Osteocyte (in vitro differentiated cells): ENCODE results near the gene GNE. TPM values are rescaled to one million over a fixed set of nuclear protein-coding genes. Genes with fewer than 3 reads are reported as not detected.

ENCODE experiments used
- DNase-seq: peaks from one replicate; pipeline ENCODE4 v3.0.0; 2021; ENCODE audit warnings: mixed read lengths; ENCODE audit not compliant: unreplicated experiment; ENCODE audit errors: extremely low spot score
- H3K27ac Mint-ChIP-seq: one replicate; pipeline ENCODE4 v1.8.0; 2021; ENCODE audit warnings: mild to moderate bottlenecking, mixed read lengths; ENCODE audit not compliant: unreplicated experiment
- H3K27me3 Mint-ChIP-seq: one replicate; pipeline ENCODE4 v1.8.0; 2021; ENCODE audit warnings: mixed read lengths; ENCODE audit not compliant: unreplicated experiment
- H3K36me3 Mint-ChIP-seq: one replicate; pipeline ENCODE4 v1.8.0; 2021; ENCODE audit warnings: mixed read lengths; ENCODE audit not compliant: unreplicated experiment
- H3K4me1 Mint-ChIP-seq: one replicate; pipeline ENCODE4 v1.8.0; 2021; ENCODE audit warnings: mixed read lengths; ENCODE audit not compliant: unreplicated experiment
- H3K4me3 Mint-ChIP-seq: one replicate; pipeline ENCODE4 v1.8.0; 2021; ENCODE audit warnings: mild to moderate bottlenecking, moderate library complexity, mixed read lengths; ENCODE audit not compliant: unreplicated experiment
- H3K9me3 Mint-ChIP-seq: one replicate; pipeline ENCODE4 v1.8.0; 2021; ENCODE audit warnings: mixed read lengths; ENCODE audit not compliant: unreplicated experiment
- CTCF ChIP-seq: fragments of 200-600 bp; sonication (generic); IDR thresholded peaks from 2 replicates; pipeline ENCODE4 v1.5.0; 2021; ENCODE audit warnings: antibody characterized with exemption, mild to moderate bottlenecking, moderate library complexity
- total RNA-seq: library from RNA; stranded (reverse); gene quantifications from 2 replicates; pipeline ENCODE4 v1.2.1, GENCODE V29; 2021

Gene GNE
- total RNA-seq, 1 donor from 2014 or later, result 16.9 TPM

DNA sequence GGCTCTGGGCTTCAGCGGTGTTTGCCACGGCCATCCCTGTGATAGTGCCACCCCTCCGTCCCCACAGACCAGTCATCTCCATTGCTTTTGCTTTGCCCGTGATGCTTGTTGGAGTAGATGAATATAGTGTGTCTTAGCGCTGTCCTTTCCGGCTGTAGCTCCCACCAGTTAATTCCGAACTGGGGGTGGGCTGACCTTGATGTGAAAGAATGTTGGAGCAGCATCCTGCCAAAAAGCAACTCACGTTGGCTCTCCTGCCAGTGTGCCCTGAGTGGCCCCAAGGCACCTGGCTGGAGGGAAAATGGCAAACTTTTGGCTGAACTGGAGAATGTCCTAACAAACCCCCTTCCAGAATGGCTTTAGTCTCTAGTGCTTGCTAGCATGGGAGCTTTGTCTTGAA is 47.5 kb downstream of the GNE start:
- Mint-ChIP-seq H3K9me3 (no peaks in the 10 kb centered on the region), H3K27ac (peak overlapping the region; percentile 12)

GRCh38 chr9:36208521-36209253 is 49.6 kb downstream of the GNE start:
- H3K9me3 Mint-ChIP-seq, result no peaks in the 10 kb centered on the region
- no peak for TF ChIP-seq CTCF
- peak overlapping the region; percentile 54 for H3K27ac Mint-ChIP-seq
- peaks cover 69% of the 10 kb centered on the region for H3K36me3 Mint-ChIP-seq
- H3K4me3 Mint-ChIP-seq, result no peak overlapping the region
- H3K27me3 Mint-ChIP-seq, result no peaks in the 10 kb centered on the region
- DNase-seq, result no peak
- peaks cover 10% of the 10 kb centered on the region for H3K4me1 Mint-ChIP-seq

More for the DNA sequence above, 47.5 kb downstream of the GNE start:
- no peak for DNase-seq
- Mint-ChIP-seq H3K4me1 (peaks cover 11% of the 10 kb centered on the region), H3K27me3 (no peaks in the 10 kb centered on the region), H3K36me3 (peaks cover 53% of the 10 kb centered on the region), H3K4me3 (no peak overlapping the region)
- no peak for TF ChIP-seq CTCF

DNA sequence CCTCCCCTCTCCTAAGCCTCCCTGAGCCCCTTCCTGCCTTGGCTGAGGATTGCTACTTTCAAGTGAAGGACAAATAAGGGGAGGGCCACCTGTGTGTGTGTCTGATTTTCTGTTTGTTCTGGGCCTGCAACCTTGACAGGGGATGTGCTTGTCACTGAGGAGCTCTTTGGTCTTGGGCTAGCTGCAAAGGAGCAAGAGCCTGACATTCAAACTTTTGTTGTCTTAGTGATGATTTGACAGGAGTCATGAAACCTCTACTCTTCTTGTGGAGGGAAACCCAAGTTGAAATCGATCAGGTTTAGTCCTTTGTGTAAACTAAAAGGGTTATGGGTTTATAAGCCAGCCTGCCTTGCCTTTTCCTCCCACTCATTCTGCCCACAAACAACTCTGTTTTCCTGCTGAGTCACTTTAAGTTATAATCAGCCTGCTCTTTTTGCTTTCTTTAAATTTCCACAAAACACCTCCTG is 50.7 kb downstream of the GNE start:
- H3K4me3 Mint-ChIP-seq, result no peak overlapping the region
- no peak for DNase-seq
- TF ChIP-seq CTCF, result no peak
- H3K4me1 Mint-ChIP-seq, result peaks cover 10% of the 10 kb centered on the region
- peaks cover 72% of the 10 kb centered on the region for H3K36me3 Mint-ChIP-seq
- peak overlapping the region; percentile 54 for H3K27ac Mint-ChIP-seq
- H3K27me3 Mint-ChIP-seq, result no peaks in the 10 kb centered on the region
- H3K9me3 Mint-ChIP-seq, result no peaks in the 10 kb centered on the region

DNA sequence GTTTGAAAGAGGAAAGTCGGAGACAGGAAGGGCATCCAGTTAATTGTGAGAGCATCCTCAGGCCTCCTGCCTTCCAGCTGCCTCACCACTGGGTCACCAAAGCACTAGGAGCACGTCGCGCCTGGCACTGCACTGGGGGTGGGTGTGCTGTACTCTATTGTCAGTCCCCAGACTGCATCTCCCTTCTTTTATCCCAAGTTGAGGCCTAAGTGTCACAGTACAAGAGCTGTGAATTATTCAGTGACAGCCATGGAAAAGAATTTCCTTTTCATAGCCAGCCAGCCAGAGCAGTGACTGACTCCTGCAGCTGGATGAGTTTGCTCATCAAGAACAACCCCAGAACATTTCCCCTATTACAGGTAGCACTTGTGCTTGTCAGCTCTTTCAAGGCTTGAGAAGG is 51.2 kb downstream of the GNE start:
- H3K27ac Mint-ChIP-seq, result peak overlapping the region; percentile 23
- peaks cover 72% of the 10 kb centered on the region for H3K36me3 Mint-ChIP-seq
- H3K27me3 Mint-ChIP-seq, result no peaks in the 10 kb centered on the region
- DNase-seq, result no peak
- H3K9me3 Mint-ChIP-seq, result no peaks in the 10 kb centered on the region
- no peak overlapping the region for H3K4me3 Mint-ChIP-seq
- H3K4me1 Mint-ChIP-seq, result peaks cover 10% of the 10 kb centered on the region
- TF ChIP-seq CTCF, result no peak

GRCh38 chr9:36204906-36205547 is 53.2 kb downstream of the GNE start:
- peaks cover 66% of the 10 kb centered on the region for H3K36me3 Mint-ChIP-seq
- no peak overlapping the region for H3K27ac Mint-ChIP-seq
- H3K4me1 Mint-ChIP-seq, result peaks cover 10% of the 10 kb centered on the region
- H3K27me3 Mint-ChIP-seq, result no peaks in the 10 kb centered on the region
- DNase-seq, result no peak
- no peaks in the 10 kb centered on the region for H3K9me3 Mint-ChIP-seq
- peak; percentile 27 for TF ChIP-seq CTCF
- no peak overlapping the region for H3K4me3 Mint-ChIP-seq
